Measurements from ENCODE around the gene OSER1.

Gene OSER1

DNA sequence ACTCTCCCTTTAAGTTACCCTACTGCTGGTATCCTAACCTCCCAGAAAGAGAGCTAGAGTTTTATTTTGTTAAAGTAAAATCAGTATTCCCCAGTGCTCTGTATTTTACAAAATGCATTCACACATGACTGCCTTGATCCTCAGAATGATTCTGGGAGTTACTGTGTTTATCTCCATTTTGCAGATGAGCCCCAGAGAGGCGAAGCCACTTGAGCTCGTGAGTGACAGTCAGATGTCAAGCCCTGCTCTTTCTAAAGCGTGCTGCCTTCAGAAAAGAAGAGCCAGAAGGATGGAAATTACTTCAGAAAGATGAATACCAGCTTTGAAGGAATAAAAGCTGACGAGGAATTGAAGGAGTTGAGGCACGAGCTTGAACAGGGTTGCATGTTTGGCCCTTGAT is 14.1 kb upstream of the OSER1 start:
- no peak for DNase-seq (ENCODE audit: low read depth)

DNA sequence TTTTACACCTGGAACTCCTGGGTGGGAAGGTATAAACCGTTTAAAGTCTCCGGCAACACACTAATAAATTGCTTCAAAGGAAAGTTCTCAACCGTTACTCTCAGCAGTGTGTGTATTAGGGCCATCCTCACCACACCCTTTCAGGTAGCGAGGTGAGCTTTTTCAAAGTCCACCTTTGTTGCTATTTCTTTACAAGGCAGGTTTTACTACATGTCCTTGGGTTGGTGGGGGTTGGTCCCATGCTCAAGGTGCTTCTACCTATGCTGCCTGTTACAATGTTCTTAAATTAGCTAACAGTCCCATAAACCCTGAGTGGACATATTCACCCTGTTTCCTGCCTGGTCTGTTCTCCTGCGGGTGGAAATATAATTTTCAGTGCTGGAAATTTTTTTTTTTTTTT is 13.2 kb upstream of the OSER1 start:
- no peak for DNase-seq (ENCODE audit: low read depth)

DNA sequence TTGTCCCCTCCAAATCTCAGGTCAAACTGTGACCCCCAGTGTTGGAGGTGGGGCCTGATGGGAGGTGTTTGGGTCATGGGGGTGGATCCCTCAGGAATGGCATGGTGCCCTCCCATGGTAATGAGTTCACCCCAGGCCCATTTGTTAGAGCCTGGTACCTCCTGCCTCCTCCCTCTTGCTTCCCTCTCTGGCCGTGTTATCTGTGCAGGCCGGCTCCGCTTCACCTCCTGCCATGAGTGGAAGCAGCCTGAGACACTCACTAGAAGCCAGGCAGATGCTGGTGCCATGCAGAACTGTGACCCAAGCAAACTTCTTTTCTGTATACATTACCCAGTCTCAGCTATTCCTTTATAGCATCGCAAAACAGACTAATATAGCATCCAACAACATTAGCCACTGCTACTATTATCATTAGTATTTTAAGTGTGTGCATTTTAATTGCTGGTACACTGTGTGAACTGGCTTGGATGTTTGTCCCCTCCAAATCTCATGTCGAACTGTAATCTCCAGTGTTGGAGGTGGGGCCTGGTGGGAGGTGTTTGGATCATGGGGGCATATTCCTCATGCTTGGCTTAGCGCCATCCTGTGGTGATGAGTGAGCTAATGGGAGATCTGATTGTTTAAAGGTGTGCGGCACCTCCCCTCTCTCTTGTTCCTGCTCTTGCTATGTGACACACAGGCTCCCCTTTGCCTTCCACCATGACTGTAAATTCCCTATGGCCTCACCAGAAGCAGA is 12.2 kb upstream of the OSER1 start:
- DNase-seq (ENCODE audit: low read depth) = no peak

DNA sequence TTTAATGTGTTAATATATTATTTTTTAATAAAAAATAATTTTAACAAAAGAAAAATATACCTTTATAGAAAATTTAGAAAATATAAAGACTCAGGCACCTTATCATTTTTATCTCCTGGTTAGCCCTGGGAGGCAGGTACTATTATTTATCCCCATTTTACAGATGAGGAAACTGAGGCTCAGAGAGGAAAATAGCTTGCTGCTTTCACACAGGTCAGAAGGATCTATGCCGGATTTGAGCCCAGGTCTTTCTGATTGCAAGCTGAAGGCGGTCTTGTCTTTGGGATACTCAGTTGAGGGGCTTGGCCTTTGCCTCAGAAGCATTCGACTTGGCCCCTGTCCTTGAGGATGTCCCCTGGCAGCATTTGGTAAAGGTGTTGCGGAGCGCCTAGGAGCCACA is 11.5 kb upstream of the OSER1 start:
- no peak for DNase-seq (ENCODE audit: low read depth)

DNA sequence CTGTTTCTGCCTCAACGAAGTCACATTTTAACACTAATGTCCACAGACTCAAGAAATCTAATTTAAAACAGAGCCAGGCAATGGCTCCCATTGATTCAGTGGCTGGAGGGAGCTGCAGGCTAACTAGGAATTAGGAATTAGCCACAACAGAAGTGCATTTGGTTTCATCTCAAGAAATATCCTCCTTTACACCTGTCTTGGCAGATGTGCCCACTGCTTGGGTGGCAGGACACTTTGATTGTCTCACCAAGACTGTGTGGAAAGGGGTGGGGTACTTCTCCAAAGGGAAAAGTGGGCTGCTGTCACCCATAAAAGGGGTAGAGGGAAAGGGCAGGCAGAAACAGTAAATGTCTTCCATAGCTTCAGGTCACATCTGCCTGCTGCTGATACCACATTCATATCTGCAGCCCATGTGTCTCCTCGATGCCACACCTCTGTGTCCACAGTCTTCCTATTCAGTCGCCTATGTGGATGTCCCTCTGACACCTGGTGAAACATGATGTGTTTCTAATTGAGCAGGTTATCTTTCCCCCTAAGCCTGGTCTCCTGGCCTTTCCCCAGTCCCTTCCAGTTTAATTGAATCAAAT is 10.9 kb upstream of the OSER1 start:
- DNase-seq (ENCODE audit: low read depth) = no peak

DNA sequence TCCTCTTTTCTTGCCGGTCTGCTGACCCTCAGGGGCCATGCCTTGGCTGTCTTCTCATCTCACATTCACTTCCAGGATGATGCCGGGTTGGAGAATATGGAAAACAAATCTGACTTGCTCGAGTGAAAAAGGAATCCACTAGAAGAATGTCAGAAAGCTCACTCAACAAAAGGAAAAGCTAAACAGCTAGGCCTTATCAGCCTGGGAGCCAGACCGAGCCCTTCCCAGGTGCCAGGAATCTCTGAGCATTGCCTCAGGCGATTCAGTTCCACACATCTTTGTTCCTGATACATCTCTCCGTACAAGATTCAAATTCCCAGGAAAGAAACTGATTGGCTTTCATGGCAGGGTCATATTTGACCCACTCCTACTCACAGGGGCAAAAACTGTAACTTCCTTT is 9.2 kb upstream of the OSER1 start:
- DNase-seq (ENCODE audit: low read depth) = no peak

DNA sequence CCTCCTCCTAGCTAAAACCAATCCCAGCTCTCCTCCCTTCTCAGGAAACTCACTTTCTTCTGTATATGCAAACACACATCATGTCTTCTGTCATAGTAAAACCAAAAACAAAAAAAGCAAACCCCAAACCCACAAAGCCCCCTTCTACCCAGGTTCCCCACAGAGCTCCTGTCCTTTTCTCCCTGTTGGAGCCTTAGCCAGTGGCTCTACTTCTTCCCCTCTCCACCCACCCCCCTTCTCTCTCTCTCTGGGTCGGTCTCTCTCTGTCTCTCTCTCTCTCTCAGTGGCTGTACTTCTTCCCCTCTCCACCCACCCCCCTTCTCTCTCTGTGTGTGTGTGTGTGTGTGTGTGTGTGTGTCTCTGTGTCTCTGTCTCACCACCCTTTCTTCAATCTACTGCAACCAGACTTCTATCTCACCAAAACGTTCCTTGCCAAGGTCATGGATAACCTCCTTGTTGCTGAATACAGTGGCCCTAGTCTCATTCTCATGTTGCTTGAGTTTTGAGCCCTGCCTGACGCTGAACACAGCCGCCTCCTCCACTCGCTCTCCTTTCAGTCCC is 8.7 kb upstream of the OSER1 start:
- no peak for DNase-seq (ENCODE audit: low read depth)

DNA sequence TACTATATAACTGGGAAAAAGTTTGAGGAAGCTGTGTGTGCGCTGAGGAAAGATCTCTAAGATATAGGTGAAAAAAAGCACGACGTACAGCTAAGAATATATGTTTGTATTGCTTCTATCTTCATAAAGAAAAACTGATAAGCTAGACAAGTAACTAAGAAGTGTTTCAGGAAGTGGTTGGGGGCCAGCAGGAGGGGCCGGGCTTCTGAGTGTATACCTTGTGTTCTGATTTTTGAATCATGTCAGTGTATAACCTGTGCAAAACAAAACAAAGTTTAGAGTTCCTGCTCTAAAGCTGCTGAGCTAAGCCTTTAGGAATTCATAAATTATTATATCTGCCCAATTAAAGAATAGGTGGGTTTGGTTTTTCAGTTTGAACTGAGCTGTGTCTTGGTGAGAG is 7.9 kb upstream of the OSER1 start:
- no peak for DNase-seq (ENCODE audit: low read depth)

DNA sequence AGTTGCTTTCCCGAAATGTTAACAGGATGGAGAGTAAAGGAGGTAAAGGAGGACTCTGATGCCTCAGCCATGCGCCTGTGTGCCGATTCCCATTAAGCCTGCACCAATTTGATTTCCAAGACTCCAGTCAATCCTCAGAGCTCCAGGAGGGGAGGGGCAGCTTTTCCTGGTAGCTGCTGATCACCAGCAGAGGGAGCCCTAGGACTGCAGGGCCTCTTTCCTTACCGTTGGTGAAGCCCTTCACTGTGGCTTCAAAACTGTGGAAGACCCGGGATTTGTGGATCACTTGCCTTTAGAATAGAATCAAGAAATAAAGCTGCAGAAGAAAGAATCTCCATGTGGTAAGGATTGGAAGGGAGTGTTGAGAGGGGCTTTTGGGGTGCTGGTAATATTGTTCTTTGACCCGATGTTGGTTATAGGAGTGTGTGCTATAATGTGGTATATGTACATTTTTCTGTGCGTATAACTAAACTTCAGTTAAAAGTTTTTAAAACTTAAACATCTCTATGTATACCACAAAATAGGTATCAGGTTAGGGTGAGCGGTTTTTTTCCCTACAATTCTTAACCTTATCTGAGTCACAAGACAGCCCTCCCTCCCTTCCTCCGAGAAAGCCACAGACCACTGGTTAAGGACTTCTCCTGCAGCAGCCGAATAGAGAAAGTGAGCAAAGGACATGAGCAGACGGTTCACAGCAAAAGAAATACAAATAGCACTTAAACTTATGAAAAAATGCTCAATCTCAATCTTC is 6.9 kb upstream of the OSER1 start:
- DNase-seq (ENCODE audit: low read depth) = no peak

DNA sequence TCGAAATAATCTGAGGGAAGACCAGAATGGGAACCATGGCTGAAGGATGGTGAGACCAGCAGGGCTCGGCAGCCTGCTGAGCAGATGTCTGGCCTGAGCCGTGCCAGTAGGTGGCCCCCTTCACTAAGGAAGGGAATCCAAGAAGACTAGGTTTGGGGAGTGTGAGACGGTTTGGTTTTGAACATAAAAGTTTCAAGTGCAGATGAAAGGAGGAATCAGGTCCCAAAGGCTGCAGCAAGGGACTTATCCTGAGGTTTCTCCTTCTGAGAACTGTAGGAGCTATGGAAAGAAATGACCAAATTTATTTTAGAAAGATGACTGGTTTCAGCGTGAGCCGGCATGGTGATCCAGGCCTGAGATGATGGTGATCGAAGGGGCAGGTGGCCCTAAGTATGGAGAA is 4.6 kb upstream of the OSER1 start:
- DNase-seq (ENCODE audit: low read depth) = no peak

DNA sequence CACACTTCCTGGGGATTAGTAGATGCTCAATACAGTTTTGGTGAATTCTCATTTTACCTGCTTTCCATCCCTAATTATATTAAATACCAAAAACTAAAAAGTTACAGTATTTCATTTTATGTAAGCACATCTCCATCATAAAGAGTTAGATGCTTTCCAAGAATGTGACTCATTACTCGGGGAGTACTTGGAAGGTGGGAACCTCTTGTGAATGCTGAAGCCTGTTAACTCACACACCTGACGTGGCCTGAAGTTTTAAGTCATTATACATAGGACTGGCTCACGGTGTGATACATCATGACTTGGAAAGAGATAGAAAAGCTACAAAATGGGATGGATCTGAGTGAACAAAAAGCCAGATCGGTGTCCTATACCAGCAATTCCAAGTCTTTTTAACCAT is 2.2 kb upstream of the OSER1 start:
- DNase-seq (ENCODE audit: low read depth) = no peak

DNA sequence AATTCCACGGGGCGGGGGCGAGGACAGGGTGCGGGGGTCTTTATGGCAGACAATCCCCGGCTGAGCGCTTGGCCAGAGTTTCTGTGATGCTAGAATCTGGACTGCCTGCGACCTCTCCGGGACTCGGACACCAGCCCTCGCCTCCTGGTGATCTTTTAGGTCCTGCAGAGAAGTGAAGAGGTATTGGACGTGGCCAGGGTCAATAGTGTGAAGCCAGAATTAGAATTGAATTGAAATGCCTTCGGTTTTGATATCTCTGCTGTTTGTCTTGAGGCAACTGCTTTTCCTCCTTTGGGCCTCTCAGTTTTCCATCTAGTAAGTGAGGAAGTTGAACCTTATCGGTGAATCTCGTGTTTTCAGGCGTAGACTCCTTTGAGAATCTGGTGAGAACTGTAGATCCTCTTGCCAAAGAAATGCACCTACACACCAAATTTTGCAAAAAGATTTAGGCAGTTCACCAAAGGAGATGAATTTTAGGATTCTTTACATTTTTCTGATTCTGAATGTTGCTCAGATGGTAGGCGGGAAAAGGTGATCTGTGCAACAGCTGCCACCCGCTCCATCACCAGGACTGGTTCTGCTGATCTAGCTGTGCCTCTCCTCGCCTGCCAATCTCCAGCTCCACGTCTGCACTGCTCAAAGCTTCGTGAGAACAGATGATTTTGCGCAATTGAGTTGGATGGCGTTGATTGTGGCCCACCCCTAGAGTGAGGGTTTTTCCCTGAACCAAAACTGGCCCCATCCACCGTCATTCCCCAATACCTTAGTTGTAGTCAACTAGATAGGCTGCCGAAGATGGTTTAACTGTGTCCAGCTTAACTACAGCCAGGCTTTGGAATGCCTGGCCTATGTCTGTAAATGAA is 837 bp upstream of the OSER1 start:
- no peak for DNase-seq (ENCODE audit: low read depth)

DNA sequence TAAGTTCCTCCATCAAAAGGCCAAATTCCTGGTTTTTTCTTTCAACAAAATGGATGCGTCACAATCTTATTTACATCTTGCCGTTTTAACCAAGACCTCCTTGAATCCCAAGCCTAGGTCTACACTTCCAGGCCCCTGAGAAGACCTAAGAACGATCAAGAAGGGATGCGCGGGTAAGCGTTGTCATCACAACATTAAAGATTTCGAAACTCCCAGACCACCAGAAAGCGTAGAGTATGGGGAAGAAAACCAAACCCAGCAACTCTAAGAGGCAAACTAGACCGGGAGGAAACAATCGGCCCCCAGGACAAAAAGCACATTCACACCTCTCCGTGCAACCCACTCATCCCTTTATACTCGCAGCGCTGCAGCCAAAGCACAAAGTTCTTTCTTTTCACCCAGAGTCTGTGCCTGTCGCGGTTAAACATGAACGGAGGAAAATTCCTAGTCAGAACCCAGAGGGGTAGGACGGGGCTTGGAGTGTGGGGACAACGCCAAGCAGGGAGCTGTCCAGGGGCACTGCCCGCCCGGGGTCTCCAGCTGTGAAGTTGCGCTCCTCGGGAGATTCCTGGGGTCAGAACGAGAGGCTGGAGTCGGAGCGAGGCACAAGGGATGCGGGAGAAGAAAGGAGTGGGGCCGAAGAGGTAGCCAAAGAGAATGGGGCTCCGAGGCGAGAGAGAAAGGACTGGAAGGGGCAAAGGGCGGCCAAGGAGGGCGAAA is 725 bp downstream of the OSER1 start:
- DNase-seq (ENCODE audit: low read depth) = no peak

DNA sequence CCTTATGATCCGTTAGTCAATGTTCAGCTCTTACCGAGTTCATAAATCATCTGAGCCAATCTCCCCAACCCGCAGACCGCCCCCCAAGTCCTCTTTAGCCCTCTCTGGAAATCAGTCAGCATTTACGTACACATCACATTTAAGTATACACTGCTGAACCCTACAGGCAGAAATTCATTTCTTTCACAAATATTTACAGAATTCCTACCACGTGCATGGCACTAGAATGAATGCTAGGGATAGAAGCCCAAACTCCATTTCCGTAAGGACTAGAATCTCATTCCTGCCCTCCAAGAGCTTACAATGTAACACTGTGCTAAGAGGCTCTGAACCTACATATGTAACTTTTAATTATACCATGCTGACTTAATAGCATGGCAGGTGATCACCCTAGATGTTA is 1.8 kb downstream of the OSER1 start:
- no peak for DNase-seq (ENCODE audit: low read depth)

DNA sequence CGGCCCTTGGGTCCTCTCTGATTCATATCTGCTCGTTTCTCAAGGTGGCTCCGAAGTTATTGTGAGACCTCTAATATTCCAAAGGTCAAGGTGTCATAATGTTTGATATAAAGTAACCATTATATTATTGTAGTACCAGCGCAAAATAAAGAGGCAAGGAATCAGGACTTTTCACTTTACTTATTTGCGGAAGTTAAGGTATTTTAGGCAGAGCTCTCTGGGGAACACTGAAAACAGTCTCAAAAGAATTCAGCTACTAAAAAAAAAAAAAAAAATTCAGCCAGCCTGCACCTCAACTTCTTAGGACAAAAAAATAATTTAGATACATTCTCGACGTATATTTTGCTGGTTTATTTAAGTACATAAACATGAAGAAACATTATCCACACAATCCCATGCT is 2.4 kb downstream of the OSER1 start:
- DNase-seq (ENCODE audit: low read depth) = no peak

DNA sequence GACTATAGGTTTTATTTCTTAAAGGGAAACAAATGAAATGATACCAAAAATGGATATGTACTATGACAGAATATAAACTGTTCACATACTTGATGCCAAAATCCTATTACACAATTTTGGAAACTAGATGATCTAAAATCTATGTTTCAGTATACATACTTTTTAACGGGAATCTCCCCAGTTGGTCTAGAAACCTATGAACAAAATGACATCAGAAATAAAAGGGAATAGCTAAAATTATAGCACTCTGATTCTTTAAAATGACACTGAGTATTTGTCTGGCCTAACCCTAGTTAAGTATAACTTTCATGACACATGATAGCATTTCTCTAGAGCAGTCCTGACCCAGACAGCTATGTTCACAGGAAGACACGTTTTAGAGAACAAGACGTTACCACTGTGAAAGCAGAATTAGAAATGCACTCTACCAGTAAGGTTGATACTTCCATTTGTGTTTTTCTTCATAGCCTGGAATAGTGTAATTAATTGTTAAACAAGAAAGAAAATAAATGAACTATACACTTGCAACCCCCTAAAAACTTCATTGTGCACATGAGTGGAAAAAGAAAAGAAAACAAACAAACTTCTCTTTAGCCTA is 3.3 kb downstream of the OSER1 start:
- DNase-seq (ENCODE audit: low read depth) = no peak

DNA sequence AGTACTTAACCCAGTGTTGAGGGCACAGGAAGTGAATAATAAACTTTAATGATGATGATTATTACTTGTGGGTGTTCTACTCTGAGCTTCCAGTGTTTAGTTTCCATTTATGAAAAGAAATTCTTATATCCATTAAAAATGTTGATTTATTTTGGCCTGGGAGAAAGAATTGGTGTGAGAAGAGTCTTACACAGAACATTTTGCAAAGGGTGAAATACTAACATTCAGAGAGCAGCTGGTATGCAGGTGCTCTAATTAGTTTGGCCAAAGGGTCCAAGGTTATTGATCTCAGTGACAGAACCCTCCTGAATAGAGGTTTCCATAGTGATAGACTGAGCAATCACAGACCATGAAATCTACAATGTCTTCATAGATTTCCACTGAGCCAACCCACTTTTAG is 4.4 kb downstream of the OSER1 start:
- DNase-seq (ENCODE audit: low read depth) = no peak

DNA sequence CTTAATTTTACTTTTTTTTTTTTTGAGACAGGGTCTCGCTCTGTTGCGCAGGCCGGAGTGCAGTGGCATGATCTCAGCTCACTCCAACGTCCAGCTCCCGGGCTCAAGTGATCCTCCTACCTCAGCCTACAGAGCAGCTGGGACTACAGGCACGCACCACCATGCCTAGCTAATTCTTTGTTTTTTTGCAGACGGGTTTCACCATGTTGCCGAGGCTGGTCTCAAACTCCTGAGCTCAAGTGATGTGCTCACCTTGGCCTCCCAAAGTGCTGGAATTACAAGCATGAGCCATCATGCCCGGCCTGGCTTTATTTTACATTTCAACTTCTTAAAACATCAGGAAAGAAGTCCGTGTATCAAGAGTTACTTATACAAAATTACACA is 5.7 kb downstream of the OSER1 start:
- no peak for DNase-seq (ENCODE audit: low read depth)

DNA sequence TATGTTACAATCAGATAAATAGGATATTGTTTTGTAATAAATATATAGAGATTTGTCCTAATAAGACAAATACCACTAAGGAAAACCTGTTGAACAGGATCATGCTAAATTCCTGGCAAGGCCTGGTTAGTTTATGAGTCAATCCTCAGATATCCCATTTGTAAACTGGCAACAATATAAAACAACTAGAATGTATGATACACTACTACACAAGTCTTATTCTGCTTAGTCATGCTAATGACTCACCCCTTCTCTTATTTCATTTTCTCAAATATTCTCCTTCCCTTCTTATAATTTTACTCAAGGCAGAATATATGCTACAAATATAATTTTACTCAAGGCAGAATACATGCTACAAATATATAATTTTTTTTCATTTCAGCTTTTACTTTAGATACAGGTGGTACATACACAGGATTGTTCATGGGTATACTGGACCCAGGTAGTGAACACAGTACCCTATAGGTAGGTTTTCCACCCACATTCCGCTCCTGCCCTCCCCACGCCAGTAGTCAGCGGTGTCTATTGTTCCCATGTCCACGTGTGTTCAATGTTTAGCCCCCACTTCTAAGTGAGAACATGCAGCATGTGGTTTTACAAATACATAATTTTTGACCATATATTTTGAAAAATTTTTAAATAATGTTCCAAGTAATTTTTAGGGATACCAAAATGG is 6.3 kb downstream of the OSER1 start:
- DNase-seq (ENCODE audit: low read depth) = peak; percentile 95

DNA sequence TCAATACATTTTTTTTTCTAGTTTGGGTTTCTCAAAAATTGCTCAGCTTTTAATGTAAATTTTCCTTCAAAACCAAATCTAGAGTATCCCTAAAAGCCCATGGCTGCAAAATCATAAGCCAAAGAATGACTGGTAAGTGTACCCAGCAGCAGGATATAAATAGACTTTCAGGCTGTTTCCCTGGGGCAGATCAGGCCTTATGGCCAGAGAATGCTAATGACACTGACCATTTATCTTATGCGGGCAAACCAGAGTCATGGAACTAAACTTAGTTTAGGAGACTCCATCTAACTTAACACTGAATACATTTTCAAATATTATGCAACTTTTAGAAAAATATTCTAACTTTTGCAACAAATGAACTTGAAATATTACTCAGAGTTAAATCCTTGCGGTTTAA is 7.4 kb downstream of the OSER1 start:
- DNase-seq (ENCODE audit: low read depth) = no peak

DNA sequence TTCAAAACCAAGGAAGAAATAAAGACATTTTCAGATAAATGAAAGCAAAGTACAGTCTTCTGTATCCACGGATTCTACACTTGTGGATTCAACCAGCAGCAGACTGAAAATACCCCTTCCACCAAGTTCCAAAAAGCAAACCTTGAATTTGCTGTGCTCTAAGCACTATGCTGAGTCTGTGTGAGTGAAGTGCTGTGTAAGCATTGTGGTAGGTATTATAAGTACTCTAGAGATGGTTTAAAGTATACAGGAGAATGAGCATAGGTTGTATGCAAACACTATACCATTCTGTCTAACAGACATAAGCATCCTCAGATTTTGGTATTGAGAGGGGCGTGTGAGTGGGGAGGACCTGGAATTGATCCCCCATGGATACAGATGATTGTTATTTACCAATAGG is 9.6 kb downstream of the OSER1 start:
- no peak for DNase-seq (ENCODE audit: low read depth)

All from HS-5 (cell line).